NCI-H2029 (cell line): ENCODE results near the gene TPGS1.
"Not testable (repeated sequence)": the region's sequence is repeated elsewhere in the genome, so short reads cannot be mapped to it uniquely, and the experiment has no call there.

ENCODE experiments used
- DNase-seq: peaks from one replicate; lab custom pipeline; 2025; lab: John Stamatoyannopoulos, UW

The TPGS1 gene

DNA sequence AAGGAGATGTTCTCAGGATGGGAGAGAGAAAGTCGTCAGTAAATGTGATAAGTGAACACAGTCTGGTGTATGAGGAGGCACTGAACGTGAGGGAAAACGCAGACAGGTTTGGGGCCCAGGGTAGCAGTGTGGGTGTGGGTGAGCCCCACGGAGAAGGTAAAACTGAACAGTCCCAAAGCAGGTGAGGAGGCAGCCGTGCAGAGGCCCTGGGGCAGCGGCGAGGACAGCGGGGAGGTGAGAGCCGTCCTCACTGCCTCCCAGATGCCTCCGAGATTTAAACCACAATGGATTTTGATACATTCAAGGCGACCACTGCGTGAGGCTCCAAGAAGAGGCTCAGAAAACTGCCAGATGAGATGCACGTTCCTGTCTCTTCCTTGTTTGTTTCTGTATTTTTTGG lies 31.9 kb upstream of the TPGS1 start:
- no peak for DNase-seq

DNA sequence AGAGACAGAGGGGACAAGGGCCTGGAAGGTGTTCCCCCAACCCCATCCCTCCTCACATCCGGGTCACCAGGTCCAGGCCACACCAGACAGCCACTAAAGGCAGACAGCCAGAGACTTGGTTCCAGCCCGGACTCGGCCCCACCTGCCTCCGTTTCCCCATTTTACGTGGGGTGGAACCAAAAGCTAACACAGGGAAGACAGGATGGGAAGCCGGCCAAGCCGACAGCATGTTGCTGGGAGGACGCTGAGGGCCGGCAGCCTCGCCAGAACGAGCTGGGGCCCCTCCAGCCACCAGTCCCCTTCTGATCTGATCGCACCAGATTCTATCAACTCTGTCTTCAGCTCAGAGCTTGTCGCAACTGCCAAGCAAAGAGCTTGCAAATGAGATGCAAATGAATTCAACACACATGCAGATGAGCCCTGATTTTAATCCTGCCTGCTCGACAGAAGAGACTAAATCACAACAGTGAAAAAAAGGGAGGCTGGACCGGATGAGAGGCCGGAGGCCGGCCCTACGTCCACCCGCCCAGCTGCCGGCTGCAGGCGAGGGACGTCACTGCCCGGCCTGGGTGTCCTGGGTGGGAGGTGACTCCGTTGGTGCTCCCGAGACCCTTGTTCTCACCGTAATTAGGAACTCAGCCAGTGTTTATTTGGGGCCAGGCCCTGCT lies 28.9 kb upstream of the TPGS1 start:
- DNase-seq: no peak

DNA sequence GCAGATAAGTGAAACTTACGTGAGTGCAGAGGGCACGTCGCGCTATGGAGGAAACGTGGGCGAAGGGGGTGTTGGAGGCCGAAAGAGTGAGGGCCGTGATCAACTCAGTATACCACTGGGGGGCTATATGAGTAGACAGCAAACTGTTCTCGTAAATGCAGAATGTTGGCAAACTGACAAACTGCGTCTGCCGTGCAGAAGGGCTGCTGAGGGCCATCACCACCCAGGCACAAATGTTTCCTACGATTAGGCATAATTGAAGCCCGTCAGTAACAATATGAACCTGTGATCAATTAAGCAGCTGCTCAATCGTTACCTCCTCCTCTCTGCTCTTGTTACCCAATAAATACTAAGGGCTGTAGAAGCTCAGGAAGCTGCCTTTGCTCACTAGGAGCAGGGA lies 28.3 kb upstream of the TPGS1 start:
- DNase-seq: no peak

DNA sequence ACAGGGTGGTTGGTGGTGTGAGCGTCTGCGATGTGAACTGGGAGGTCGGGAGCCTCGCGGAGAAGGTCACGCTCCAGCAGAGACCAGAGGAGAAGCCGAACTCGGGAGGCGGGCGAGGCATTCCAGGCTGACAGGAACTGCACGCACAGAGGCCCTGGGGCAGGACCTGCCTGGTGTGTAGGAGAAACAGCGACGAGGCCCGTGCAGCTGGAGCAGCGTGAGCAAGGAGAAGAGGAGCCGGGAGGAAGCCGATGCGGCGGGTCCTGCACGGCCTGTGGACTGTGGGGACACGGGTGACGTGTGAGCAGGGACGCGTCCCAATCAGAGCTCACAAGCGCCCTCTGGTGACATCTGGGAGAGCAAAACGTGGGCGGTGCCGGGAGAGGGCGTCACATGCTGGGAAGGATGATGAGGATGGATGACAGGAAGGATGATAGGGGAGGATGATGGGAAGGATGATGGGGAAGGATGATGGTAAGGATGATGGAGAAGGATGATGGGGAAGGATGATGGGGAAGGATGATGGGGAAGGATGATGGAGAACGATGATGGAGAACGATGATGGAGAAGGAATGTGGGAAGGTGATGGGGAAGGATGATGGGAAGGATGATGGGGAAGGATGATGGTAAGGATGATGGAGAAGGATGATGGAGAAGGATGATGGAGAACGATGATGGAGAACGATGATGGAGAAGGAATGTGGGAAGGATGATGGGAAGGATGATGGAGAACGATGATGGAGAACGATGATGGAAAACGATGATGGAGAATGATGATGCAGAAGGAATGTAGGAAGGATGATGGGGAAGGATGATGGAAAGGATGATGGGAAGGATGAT lies 27.1 kb upstream of the TPGS1 start:
- DNase-seq: peak; percentile 61

DNA sequence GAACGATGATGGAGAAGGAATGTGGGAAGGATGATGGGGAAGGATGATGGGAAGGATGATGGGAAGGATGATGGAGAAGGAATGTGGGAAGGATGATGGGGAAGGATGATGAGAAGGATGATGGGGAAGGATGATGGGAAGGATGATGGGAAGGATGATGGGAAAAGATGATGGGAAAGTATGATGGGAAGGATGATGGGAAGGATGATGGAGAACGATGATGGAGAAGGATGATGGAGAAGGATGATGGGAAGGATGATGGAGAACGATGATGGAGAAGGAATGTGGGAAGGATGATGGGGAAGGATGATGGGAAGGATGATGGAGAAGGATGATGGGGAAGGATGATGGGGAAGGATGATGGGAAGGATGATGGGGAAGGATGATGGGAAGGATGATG lies 26.2 kb upstream of the TPGS1 start:
- DNase-seq: not testable (repeated sequence)

DNA sequence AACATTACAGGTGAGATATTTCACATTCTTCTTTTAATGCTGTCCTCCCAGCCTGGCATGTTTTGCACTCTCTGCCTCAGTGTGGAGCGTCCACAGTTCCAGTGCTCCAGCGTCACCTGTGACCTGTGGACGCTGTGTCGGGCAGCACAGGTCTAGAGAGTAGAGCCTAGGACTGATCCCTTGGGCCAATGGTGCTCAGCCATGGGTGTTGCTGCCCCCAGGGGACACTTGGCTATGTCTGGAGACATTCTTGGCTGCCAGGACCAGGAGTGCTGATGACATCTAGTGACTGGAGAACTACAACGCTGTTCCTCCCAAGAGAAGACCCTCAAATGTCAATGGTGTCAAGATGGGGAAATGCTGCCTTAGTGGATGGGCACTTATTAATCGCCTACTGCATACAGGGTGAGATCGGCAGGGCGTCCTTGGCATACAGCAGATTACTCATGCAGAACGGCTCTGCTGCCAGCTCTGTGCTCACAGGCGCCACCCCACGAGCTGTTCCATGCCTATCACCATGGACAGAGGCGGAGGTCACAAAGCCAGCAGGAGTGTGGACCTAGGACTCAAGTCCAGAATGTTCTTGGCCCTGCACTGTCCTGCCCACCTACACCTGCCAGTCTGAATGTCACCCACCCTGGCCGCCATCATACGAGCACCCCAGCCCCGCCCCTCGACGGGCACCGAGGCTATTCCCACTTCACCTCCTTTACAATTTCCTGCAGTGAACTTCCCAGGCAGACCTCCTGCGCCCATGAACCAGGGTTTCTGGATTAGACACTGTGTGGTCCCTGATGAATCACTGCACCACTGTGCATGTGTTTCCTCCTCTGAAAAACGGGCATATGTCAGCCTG lies 24.9 kb upstream of the TPGS1 start:
- DNase-seq: no peak

DNA sequence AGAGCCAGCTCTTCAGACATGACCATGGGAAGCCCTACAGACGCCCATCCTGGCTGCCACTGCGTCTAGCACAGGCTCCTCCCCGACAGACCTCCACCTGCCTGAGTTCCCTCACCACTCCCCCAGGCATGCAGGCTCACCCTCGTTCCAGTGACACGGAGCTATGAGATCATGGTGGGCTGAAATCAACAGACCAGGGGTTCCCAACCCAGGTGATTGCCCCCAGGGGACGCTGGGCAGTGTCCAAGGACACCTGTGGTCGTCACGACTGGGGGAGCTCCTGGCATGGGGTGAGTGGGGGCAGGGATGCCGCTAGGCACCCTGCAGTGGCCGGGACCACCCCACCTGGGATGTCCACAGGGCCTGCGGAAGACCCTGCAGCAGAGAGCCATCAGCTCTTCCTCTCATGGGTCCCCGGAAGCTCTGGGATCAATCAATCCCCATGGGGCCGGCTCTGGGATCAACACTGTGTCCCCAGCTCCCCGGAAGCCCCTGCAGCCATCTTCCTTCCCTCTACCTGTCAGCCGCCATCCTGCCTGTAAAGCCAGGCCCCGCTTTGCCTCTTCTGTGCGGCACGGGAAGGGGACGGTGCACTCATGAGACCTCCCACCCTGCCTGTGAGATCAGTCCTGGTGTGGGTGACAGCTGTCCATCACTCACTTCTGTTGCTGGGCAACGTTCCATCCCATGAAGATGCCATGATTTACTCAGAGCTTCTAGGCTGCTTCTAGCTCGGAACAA lies 23.8 kb upstream of the TPGS1 start:
- DNase-seq: no peak

DNA sequence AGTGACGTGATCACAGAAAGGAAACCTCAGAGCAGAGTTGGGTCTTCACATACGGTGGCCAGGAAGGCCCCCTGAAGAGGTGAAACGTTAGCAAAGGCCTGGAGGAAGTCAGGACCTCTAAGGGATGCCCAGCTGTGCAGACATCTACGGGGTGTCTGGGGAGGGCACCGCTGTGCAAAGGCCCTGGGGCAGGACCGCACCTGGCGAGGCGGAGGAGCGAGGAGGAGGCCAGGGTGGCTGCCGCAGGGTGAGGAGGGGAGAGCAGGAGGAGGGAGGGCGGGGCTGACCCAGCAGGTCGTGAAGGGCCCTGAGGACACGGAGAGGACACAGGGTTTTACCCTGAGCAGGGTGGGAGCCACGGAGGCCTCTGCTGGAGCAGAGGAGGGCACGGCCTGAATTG lies 22.8 kb upstream of the TPGS1 start:
- no peak for DNase-seq

DNA sequence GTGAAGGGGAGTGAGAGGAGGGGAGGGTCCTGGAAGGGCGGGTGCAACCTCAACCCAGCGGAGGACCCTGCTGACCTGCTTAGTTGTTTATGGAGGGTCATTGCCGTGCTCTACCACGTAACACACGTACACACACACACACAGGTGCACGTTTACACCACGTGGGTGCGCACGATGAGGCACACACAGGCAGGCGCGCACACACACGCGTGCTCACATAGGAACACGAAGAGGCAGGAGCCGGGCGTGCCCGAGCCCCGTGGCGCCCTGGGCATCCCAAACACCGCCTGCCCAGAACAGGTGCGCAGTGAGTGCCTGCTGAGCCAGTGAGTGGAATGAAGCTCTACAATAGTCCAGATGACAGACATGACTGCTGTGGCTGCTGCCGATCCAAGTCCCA lies 22.2 kb upstream of the TPGS1 start:
- no peak for DNase-seq

DNA sequence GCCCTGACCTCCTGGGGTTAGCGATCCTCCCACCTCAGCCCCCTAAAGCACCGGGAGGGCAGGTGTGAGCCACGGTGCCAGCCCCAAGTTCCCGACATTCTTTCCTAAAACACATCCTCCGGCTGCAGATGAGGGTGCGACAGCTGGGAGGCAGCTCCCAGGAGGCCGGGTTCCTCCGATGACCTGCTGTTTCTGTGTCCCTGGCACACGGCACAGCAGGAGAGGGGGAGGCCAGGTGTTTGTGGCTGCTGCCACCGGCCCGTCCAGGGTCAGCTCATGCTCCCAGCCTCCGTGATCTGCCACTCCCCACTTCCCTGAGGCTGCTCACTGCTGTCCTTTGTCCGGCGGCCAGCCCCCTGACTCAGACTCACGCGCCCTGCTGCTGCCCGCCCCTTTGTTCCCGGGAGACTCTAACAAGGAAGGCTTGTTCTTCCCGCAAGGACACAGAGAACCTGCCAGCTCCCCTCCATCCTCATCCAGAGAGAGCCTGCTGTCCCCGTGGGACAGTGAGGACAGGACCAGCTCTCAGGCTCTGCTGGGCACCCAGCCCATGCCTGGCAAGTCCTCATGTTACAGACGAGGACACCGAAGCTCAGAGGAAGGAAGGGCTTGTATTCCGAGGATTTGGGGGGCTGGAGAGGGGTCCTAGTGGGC lies 21.6 kb upstream of the TPGS1 start:
- DNase-seq: no peak

DNA sequence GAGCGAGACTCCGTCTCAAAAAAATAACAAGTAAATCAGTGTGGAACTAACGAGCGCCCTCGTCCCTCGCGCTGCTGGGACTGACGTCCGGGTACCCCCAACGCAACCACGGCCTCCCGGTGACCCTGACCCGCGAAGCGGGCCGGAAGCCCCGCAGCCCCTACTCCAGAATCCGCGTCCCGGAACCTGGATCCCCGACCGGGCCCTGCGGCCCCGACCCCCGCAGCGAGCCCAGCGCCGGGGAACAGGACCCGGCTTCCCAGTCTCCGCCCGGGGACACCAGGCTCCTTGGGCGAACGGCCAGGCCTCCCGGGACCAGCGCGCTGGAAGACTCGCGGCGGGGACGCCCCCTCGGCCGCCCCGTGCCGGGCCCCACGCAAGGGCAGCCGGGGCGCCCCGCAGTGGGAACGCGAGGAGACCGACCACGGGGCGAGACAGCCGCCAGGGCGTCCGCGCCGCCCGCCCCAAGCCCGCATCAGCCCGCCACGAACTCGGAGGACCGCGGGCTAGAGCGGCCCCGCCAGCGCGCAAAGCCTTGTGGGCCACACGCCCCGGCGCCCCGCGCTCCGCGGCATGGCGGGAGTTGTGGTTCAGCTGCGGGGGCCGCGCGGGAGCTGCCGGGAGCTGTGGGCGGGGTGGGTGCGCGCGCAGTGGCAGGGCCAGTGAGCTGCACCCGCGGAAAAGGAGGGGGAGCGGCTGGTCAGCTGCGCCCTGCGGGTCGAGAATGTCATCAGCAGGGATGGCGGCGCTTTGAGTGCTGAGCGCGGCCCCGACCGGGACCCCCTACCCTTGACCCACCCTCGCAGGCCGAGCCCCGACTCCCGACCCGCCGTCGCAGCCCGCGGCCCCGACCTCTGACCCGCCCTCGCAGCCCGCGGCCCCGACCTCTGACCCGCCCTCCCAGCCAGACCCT lies 18.5 kb upstream of the TPGS1 start:
- DNase-seq: peak; percentile 89

DNA sequence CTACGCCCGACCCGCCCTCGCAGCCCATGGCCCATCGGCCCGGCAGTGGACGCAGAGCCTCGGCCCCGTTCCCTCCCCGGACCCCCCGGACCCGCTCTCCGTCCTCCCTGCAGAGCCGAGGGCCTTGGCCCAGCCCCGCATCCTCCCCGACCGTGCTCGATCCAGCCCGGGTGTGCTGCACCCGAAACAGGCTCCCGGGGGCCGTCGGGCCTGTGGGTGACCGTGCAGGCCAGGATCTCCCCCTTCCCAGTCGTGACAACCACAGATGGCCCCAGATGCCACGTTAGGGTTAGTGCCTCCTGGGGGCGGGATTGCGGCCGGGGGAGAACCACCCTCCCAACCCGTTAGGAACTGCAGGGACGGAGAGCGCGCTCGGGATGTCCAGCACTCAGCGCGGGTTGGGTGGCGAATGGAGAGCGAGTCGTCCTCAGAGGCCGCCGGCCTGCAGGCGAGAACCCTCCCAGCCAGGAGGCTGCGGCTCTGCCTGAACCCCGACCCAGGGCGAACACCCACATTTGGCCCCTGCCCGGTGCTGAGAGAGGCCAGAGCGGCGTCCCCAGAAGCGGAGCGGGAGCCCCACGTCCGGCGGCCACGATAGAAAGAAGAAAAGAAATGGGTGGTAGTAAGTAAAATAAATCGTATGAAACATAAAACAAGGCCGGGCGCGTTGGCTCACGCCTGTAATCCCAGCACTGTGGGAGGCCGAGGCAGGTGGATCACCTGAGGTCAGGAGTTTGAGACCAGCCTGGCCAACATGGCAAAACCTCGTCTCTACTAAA lies 17.7 kb upstream of the TPGS1 start:
- no peak for DNase-seq

DNA sequence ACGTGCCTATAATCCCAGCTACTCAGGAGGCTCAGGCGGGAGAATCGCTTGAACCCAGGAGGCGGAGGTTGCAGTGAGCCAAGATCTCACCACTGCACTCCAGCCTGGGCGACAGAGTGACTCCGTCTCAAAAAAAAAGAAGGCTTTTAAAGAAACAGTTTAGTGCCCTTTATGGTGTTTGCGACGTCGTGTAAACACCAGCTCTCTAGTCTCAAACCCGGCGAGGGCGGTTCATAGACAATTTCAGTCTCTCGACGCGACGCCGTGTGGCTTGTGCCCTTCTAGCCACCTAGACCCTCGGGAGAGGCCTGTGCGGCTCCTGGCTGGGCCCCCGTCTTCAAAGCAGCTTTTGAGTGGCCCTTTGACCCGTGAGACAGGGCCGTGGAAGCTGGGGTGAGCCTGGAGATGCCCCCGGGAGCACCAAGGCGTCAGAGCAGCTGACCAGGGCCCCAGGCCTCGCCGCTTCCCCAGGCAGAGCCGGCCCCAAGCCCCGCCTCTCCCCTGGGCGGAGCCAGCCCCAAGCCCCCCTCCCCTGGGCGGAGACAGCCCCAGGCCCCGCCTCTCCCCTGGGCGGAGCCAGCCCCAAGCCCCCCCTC lies 16.1 kb upstream of the TPGS1 start:
- no peak for DNase-seq

DNA sequence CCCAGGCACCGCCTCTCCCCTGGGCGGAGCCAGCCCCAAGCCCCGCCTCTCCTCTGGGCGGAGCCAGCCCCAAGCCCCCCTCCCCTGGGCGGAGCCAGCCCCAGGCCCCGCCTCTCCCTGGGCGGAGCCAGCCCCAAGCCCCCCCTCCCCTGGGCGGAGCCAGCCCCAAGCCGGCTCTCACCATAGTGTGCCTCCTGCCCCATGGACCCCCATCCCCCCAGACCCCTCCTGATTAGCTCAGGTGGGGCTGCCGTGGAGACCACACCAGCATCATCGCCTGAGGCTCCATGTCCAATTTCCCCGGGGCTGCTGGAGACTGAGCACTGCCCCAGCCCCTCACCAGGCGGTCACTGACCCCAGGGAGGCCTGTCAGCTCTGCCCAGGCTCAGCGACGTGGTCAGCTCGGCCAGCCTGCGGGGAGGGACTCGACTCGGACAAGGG lies 15.2 kb upstream of the TPGS1 start:
- no peak for DNase-seq

DNA sequence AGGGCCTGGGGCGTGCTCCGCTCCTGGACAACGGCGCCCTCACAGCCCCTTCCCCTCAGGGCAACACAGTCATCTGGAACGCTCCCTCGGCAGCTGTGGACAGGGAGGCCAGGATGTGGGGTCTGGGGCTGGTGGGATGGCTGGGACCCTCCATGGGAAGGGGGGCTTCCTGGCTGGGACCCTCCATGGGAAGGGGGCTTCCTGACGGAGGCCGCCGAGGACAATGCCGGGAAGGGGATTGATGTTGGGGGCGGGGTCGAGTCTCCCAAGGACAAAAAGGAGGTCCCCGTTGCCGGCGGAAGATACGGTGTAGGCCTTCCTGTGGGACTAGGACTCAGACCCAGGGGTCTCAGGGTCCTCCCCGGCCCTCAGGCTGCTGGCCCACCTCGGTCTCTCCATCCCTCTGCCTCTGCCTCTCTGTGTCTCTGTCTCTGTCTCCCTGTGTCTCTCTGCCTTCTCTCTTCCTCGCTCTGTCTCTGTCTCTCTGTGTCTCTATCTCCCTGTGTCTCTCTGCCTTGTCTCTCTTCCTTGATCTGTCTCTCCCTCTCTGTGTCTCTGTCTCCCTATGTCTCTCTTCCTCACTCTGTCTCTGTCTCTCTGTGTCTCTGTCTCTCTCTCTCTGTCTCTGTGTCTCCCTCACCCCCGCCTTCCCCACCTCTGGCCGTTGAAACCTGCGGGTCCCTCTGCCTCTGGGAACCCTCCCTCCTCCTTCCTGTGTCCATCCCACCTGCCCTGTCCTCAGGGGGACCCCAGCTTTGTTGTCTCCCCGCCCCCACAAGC lies 13.7 kb upstream of the TPGS1 start:
- DNase-seq: no peak

DNA sequence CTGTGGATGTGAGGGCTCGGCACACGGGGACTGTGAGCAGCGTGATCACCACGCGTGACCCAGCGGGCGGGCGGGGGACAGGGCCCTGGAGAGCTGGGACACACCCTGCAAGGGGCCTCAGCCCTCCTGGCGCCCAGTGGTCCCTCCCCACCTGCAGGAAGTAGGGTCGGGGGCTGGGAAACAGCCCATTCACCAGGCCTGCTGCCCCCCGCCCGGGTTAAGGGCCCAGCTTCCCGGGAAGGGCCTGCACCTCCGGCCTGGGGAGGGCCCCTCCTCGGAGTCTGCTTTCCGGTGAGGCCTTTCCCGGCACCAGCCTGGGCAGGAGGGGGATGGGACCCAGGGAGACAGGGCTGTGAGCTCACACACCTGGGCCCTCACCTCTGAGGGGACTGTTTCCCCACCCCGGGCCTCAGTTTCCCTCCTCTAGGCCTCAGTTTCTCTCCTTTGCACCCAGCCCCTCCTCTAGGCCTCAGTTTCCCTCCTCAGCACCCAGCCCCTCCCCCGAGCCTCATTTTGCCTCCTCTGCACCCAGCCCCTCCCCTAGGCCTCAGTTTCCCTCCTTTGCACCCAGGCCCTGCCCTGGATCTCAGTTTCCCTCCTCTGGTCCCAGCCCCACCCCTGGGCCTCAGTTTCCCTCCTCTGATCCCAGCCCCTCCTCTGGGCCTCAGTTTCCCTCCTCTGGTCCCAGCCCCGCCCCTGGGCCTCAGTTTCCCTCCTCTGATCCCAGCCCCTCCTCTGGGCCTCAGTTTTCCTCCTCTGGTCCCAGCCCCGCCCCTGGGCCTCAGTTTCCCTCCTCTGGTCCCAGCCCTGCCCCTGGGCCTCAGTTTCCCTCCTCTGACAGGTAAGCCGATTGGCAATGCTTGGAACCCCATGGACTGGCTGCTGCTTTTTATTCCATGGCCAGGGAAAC lies 12.9 kb upstream of the TPGS1 start:
- no peak for DNase-seq

DNA sequence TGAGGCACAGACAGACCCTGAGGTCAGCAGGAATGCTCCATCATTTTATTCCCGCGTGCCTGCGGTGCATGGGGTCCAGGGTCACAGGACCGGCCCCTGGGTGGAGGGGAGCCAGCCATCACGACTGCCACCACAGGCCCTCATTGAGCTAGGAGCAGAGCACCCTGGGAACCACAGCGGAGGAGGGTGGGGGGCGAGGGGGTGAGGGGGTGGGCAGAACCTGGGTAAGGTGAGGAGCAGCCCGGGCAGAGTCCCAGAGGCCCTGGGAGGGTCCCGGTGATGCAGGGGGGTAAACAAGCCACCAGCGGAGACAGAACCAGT lies 12.3 kb upstream of the TPGS1 start:
- no peak for DNase-seq
